Ecto neural progenitor cell (in vitro differentiated cells): ENCODE data around the gene IQCF6.
"Not testable (repeated sequence)": the region's sequence is repeated elsewhere in the genome, so short reads cannot be mapped to it uniquely, and the experiment has no call there.

Source experiments
- DNase-seq: peaks from one replicate; pipeline ENCODE4 v3.0.0-alpha.2; 2018; ENCODE audit warnings: low spot score

Gene IQCF6

GRCh38 chr3:51759203-51759602 lies 19.8 kb downstream of the IQCF6 start:
- no peak for DNase-seq

GRCh38 chr3:51753763-51754750 lies 25.0 kb downstream of the IQCF6 start:
- DNase-seq = not testable (repeated sequence)

GRCh38 chr3:51751287-51751686 lies 27.8 kb downstream of the IQCF6 start:
- DNase-seq = no peak

GRCh38 chr3:51750878-51751277 lies 28.2 kb downstream of the IQCF6 start:
- no peak for DNase-seq

- no peak for DNase-seq
Measured at GRCh38 chr3:51748327-51748726, 30.7 kb downstream of the IQCF6 start.

- DNase-seq = no peak
Measured at GRCh38 chr3:51747840-51748239, 31.2 kb downstream of the IQCF6 start.

GRCh38 chr3:51742978-51743377 lies 36.1 kb downstream of the IQCF6 start:
- not testable (repeated sequence) for DNase-seq

- not testable (repeated sequence) for DNase-seq
Measured at GRCh38 chr3:51742320-51742719, 36.7 kb downstream of the IQCF6 start.

GRCh38 chr3:51739110-51739509 lies 39.9 kb downstream of the IQCF6 start:
- DNase-seq = no peak

GRCh38 chr3:51735950-51736349 lies 43.1 kb downstream of the IQCF6 start:
- DNase-seq = no peak

GRCh38 chr3:51735039-51735438 lies 44.0 kb downstream of the IQCF6 start:
- DNase-seq = no peak

GRCh38 chr3:51734572-51734907 lies 44.5 kb downstream of the IQCF6 start:
- no peak for DNase-seq

- no peak for DNase-seq
Measured at GRCh38 chr3:51733859-51734571, 45.0 kb downstream of the IQCF6 start.

- DNase-seq = no peak
Measured at GRCh38 chr3:51729042-51729633, 49.9 kb downstream of the IQCF6 start.
